Measurements from ENCODE around the gene MEIS2.
A peak's percentile ranks its signal among the peaks of the same experiment; 100 is the strongest.

Gene MEIS2

DNA sequence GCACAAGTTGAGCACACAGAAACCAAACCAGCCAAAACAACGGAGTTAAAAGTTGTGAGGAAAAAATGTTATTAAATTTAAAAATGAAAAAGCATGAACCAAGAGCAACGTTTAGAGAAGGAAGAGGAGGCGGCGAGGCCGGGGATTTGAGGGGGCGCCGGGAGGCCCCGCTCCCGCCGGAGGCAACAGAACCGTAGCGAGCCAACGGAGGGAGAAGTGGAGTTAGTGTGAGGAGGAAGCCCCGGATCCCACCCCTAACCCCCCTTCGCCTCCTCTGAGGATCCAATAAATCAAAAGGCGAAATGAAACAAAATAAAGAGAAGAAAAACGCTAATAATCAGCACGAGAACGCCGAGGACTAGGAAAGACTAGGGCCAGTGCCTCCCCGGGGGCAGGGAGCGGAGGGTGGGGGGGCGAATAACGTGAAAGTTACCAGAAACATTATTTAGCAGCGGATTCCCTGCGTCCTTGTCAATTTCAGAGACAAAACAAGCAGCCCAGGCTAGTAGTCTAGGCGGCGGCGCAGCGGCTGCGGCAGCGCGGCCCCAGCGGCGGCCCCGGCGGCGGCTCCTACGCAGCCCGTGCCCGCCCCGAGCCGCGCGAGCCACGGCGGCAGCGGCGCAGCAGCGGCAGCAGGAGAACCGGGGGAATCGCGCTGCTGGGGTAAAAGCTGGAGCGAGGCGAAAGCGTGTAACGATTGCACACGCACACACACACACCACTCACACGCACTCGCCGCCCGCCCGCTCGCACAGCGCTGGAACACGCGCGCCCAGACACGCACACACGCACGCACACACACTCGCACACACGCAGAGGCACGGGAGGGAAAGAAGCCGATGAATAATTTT is 1.7 kb downstream of the MEIS2 start:
- DNase-seq (ENCODE audit: low read depth): peak; percentile 26

- peak; percentile 24 for DNase-seq (ENCODE audit: low read depth)
Observed at GRCh38 chr15:37097144-37097919, 3.0 kb downstream of the MEIS2 start.

- no peak for DNase-seq (ENCODE audit: low read depth)
Observed at GRCh38 chr15:37096558-37097143, 3.7 kb downstream of the MEIS2 start.

- DNase-seq (ENCODE audit: low read depth): peak; percentile 29
Observed at GRCh38 chr15:37095770-37096557, 4.4 kb downstream of the MEIS2 start.

- no peak for DNase-seq (ENCODE audit: low read depth)
Observed at GRCh38 chr15:37094915-37095711, 5.2 kb downstream of the MEIS2 start.

- DNase-seq (ENCODE audit: low read depth): peak; percentile 33
Observed at GRCh38 chr15:37094333-37094914, 5.9 kb downstream of the MEIS2 start.

GRCh38 chr15:37093480-37094332 is 6.6 kb downstream of the MEIS2 start:
- DNase-seq (ENCODE audit: low read depth): peak; percentile 77

DNA sequence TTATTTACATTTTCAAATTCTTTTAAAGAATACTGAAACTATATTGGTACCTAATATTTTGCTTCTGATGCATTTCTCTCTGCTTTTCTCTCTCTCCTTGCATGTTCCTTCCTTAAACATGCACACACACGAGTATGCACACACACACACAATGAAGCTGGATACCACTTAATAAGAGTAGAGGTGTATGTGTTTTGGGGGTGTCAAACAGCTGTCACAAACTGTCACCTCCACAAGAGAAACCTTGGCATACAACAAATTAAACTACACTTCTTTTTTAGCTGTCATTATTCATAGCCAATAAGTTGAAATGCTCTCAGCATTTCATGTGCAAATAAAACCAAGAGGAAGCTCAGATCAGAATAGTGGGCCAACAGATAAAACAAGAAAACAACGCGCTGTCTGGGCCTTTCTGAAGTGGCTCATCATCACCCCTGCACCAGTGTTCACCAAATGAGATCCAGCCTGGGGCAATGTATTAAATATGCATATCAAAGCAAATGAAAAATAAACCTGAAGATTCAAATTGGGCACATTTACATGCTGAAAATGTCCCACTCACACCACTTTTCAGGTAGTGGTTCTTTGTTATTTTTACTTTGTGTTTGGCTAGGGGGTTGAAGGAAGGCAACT is 9.7 kb downstream of the MEIS2 start:
- no peak for DNase-seq (ENCODE audit: low read depth)

DNA sequence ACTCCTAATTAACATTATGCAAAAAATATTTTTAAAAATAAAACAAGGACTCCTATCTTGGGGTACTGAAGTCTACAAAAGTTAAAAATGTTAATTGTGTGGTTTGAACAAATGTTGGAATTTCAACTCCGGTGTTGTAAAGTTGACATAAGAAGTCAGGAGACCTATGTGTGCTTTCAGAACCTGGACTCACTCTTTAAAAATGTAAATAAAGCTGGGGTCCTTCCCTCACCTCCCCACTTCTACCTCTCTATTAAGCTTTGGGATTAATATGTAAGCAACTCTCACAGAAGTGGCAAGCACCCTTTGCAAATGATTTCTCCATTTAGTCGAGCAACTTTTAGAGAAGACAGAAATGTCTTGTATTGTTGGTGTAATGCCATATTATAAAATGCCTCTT is 11.9 kb downstream of the MEIS2 start:
- no peak for DNase-seq (ENCODE audit: low read depth)

DNA sequence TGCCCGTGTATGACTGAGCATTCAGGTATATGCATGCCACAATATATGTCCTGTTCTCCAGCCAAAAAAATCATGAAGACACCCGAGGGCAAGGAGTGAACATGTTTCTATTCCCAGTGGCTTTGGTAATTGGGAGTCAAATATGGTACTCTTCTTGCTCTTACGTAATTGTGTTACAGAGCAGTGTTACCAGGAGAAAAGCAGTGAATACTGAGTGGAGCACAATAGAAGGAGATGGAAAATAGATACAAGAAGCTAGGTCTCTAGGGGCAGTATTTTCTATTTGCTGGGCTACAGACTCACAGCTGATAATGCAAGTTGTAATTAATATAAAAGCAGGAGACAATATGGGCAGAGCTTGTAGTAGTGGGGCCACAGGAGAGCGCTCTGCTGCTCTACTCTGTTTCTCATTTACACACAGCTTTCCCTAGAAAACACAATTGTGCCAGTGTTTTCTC is 13.2 kb downstream of the MEIS2 start:
- no peak for DNase-seq (ENCODE audit: low read depth)

DNA sequence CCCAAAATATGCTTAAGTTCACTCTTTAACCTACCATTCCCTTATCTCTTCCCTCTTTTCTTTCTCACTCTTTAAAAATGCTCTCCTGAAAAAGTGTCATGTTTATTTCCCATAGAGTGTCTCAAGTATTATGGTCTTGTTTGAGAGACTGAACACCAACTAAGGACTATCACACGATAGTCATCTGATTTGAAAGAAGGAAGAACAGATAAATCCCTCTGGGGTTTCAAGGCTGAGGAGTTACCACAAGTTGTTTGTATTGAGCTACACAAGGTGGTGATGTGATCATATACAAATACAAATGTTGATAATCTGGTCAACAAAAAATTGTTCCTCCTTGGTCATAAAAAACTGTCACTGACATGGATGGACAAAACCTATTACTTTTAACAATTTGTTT is 13.8 kb downstream of the MEIS2 start:
- DNase-seq (ENCODE audit: low read depth): no peak

DNA sequence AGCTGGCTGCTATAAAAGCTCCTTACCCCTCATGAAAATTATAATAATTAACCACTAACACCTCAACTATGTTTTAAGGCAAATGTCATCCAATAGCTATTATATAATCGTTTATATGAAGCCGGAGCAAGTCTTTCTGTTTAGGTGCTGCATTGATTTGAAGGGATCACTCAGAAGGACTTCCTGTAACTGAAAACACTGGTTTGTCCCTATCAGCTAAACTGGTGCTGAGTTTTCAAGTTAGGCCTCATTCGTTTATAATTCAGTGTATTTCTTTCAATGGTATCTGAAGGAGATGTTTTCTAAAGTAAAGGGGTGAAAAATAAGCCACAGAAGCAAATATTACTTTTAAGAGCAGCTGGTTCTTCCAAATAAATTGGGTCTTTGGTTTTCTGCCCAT is 14.2 kb downstream of the MEIS2 start:
- DNase-seq (ENCODE audit: low read depth): no peak

DNA sequence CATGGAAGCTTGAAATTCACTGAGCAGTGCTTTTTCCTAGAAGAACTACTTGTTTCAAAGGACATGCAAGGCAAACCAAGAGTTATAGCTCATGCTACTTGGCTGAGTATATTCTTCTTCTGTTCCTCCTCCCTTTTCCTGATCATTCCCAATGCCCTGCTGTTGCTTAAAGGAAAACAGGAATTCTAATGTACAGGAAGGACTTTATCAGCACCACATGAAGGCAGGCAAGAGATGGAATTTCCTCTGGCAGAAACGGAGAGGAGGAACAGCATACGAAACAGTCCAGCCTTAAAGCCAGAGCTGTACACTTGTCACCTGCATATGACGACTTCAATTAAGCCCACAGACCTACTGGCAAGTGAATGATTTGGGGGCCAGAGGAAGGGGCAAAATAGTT is 15.7 kb downstream of the MEIS2 start:
- no peak for DNase-seq (ENCODE audit: low read depth)

- no peak for DNase-seq (ENCODE audit: low read depth)
Observed at GRCh38 chr15:37083610-37084009, 16.7 kb downstream of the MEIS2 start.

- DNase-seq (ENCODE audit: low read depth): no peak
Observed at GRCh38 chr15:37081983-37082382, 18.4 kb downstream of the MEIS2 start.

GRCh38 chr15:37080261-37080921 is 20.0 kb downstream of the MEIS2 start:
- no peak for DNase-seq (ENCODE audit: low read depth)

DNA sequence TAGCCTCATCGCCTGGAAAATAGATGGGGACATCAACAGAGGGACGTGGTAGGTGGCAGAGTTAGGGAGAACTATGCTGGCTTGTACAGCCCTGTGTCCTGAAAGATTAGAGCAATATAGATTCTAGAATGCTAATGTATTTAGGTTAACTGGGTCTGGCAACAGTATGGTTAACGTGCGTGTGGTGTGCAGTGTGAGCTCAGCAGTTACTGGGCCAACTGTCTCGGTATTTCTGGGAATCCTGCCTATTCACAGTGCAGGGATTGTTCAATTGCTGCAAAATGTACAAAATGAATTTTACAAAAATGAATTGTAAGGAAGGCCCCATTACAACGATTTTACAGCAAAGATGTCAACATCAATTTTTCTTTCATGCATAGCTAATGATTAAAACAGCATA is 20.6 kb downstream of the MEIS2 start:
- DNase-seq (ENCODE audit: low read depth): peak; percentile 87

DNA sequence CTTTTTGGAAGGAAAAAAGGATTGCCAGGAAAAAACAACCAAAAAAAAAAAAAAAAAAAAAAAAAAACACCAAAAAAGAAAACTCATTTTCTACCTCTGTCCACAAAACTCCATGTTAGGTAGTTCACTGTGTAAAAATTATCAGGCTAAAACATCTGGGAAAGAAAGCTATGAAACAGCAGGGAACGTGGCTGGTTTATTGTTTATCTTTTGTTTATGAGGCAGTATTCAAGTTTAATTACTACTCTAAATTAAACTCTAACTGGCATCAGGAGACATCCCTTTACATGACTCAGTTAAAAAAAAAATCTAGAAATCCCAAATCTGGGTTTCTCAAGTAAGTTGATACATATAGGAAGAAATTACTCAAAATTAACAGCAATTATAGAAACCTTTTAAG is 21.8 kb downstream of the MEIS2 start:
- no peak for DNase-seq (ENCODE audit: low read depth)

Measured in fibroblast of gingiva (primary cell).